HG03064 (cell line): ENCODE results near the gene EHD1.
"Not testable (repeated sequence)": the region's sequence is repeated elsewhere in the genome, so short reads cannot be mapped to it uniquely, and the experiment has no call there.

Experiments
- ATAC-seq: cut with Tn5 transposase; IDR thresholded peaks from one replicate; pipeline ENCODE4 v1.9.1; 2021; ENCODE audit warnings: low read depth; ENCODE audit not compliant: unreplicated experiment

The EHD1 gene

DNA sequence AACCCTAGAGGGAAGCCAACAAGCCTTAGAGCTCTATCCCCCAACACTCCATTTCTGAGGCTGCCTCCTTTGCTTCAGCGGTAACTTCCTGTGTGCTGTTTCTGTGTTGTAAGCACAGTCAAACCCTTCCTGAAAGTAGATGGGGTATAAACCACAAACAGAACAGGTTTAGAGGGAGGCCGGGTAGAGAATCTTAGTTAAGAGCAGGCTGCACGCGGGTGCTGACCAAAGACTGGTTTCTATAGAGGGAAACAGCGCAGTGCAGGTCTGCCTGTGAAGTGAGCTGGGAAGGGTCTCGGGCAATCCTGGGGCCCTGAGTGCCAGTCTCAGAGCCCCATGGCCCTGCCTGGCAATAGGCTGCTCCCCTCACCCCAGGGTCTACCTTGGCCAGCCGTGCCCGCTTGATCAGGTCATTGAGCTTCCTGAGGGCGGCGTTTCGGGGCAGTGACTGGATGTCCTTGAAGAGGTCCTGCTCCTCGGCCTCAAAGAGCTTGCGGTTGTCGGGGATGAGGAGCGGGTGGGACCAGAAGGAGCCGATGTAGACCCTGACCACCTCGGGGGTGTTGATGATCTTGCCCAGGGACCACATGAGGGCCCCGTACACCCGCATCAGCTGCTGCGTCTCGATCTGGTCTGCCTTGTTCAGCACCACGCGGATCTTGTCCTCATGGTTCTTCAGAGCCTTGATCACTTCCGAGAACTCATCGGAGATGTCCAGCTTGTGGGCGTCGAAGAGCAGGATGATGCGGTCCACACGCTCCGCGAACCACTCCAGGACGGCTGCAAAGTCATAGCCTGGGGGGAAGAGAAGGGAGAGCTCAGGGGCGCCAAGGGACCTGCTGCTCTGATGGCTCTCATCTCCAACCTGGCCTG lies 18.6 kb downstream of the EHD1 start:
- peak; percentile 56 for ATAC-seq

DNA sequence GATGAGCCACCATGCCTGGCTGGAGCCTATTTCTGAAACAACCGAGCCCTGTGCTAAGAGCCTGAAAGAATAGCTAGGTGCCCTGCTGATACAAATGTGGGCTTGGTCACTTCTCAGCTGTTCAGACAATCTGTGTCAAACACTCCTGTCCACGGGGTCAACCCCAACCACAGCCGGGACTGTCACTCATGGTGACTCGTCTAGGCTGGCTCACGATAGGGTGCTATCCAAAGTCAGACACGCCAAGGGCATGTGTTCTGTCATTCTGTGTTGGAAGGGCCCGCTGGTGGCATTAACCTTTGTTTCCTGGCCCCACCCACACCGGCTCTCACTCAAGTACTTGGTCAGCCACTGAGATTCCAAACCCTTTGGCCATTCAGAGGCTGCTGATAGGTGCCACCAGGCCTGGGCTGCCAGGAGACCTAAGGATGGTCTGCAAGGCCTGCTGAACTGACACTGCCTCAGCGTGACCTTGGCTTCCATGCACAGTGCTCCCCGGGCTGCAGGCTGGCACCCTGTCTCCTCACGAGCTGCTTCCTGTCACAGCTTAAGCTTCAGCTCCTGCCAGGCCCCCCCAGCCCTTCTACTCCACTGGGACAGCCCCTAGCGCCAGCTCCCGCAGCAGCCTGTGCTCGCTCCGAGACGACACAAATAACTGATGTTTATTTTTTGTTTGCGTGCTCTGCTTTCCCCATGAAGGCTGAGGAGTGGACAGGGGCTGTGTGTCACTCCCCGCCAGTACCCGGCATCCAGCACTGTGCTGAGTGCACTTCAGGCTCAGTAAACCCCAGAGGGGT lies 19.8 kb downstream of the EHD1 start:
- no peak for ATAC-seq

DNA sequence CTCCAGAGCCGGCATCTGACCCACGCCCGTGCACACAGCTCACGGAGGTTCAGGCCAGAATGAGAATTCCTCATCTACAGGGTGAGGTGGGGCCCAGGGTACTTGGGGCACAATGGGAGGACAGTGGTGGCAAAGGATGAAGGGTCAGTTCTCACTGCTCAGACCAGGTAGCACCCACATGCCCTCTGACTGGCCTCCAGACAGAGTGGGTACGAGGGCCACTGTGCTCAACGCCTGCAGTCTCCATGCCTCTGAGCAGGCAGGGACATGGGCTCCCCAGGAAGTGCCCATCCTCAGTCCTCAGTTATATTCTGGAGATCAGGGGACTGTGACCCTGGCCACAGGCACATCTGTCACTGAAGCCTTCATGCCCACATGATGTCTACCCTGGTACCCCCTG lies 20.9 kb downstream of the EHD1 start:
- no peak for ATAC-seq

DNA sequence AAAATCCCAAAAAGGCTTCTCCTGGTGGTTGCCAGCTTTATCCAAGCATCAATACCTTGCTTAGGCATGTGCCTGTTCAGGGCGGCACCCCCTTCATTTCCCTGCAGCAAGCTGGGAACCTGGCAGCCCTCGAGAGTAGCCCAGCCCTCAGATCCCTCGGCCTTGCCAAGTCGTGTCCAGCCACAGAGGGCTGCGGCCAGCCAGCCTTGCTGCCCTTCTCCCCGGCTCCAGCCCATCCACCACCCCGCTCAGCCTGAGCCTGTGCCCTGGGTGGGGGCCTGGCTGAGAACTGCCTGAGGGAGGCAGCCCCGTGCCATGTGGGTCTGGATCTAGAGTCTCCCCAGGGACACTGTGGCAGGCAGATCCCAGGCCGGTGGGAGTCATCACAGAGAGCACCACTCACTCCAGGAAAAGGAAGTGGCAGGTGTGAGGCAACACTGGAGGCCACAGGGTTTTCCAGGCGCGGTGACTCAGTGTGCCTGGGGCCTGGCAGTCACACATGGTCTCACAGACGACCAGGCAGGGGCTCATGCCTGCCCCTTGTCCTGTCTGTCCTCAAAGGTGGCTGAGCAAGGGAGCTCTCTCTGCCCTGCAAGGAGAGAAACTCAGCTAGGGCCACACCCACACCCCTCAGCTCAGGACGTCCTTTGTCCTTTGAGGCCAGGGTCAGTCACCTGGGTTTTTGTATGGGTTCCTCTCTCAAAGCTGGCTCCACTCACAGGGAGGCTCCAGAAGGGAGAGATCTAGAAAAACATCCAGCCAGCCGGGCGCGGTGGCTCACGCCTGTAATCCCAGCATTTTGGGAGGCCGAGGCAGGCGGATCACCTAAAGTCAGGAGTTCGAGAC lies 21.8 kb downstream of the EHD1 start:
- no peak for ATAC-seq

- ATAC-seq, result no peak
Measured at GRCh38 chr11:64855596-64856304, 22.7 kb downstream of the EHD1 start.

- no peak for ATAC-seq
Measured at GRCh38 chr11:64854534-64855502, 23.6 kb downstream of the EHD1 start.

GRCh38 chr11:64854157-64854533 lies 24.3 kb downstream of the EHD1 start:
- no peak for ATAC-seq

GRCh38 chr11:64853709-64854108 lies 24.7 kb downstream of the EHD1 start:
- no peak for ATAC-seq

DNA sequence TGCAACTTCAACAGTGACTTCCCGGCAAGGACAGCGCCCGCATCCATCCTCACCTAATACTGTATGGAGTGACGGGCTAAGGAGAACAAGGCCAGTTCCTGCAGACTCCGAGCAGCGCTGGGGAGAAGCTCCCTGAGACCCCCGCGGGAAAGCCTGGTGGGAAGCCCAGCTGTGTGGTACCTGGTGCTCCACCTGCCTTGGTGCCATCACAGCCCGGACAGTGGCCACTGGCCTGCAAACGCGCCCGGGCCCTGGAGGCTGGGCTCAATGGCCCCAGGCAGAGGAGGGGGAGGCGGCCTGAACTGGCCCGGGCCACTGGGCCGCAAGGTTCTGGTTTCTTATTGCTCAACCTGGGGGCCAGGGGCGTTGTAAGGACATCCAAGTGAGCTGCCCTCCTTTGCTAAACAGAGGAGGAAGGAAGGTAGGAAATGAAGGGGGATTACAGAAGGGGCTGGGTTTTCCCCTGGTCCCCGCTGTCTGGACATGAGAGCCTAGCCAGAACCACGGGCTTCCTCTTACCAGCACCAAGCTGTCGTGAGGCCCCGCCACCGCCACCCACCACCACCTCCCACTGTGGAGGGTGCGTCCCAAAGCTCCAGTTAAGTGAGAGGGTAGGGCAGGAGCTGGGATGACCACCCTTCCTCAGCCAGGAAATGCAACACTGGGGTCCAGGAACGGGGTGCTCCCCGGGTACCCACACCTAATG lies 25.5 kb downstream of the EHD1 start:
- ATAC-seq, result no peak

DNA sequence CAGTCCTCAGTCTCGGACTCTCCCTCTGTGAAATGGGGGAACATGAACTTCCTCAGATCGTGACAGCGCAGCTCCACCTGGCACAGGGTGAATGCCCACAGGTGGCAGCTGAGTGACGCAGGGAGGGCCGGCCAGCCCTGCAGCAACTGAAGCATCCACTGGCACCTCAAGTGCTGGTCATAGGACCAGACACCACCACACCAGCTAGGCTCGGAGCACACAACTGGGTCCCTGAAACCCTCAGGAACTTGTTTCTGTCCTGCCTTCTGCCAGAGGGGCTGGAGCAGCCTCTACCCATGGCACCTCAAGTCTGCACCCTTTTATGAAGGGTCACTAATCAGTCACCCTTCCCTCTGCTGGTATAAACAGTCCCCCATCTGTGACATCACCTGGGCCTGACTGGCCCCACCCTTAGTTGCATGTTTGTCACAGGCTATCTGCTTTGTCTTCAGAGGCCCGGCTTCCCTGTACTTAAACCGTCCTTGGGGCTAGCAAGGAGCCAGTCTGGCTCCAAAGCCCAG lies 26.5 kb downstream of the EHD1 start:
- ATAC-seq, result peak; percentile 5

DNA sequence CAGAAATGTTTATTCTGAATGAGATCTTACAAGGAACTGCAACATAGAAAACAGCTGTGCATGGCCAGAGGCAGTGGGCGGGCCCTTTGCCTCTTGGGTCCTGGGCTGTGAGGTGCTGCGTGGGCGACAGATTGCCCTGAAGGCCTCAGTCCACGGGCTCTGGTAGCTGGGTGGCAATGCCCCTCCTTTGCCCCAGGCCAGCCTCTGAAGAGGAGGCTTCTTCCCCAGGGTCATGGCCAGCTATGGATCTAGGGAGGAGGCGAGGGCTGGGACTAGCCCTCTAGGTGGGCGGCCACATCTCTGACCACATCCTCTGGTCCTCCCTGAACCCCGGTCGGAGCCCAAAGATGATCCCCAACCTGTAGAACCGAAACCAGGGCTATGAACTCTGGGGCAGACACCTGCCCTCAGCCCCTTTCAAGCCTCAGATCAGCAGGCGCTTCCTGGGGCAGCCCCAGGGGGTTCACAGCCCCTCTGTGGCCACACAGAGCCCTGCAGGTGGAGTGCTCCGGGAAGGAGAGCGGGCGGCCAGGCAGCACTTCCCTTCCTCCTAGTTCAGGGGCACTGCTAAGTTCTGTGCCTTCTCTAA lies 27.3 kb downstream of the EHD1 start:
- ATAC-seq, result peak; percentile 40

DNA sequence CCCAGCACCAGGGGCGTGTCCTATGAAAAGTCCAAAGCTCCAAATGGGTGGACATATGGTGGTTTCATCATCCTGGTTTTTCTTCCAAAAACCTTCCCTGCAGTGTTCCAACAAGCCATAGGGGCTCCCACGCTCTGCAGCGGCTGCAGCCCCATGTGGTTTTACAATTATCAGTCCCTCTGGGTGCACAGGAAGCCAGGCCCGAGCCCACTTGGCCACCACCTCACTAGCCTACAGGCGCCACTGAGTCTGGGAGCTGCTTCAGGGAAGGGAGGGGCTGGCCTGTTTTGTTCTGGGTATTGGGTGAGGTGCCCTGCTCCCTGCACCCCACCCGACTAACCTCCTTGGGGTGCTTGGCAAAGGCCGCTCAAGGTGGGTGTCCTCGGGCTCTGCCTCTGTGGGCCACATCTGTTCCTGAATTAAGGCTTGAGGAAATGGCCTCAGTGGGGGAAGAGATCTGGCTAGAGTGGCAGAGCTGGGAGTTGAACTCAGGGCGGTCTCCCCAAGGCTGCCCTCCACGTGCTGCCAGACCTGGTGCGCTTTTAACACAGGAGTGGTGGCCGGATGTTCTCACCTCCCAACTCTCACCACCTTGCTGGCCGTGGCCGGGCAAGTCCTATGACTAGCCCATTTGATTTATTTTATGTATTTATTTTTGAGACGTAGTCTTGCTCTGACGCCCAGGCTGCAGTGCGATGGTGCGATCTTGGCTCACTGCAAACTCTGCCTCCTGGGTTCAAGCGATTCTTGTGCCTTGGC lies 28.6 kb downstream of the EHD1 start:
- ATAC-seq, result no peak

DNA sequence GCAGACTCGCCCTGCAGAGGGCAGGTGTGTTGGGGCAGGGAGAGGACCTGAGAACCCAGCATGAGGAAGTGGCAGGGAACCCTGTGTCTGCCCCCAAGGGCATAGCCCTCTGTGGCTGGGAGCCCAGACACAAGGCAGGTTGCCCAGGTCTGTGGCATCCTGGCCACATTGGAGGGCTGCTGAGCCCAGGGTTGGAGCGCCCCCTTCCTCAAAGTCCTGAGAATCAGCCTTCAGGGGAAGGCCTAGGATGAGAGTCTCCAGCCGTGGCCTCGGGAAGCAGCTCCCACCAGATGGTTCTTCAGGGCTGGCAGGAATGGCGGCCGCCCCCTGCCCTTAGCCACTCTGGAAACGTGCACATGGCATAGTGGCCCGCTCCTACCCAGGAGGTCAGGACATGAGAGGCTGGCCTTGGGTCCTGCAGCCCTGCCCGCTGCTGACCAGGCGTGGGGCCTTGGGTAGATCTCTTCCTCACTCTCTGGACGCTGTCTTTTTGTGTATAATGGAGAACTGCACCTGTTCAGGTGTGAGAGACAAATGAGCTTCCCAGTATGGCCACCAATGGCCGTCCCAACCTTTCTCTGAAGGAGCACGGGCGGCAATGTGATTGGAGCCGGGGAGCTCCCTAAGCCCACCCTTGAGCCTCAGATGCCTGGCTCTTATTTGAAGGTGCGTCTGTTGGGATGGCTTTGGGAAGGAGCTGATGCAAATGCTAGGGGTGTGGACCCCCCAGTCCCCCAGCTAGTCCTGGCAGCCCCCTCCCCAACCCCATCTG lies 29.4 kb downstream of the EHD1 start:
- ATAC-seq, result no peak

DNA sequence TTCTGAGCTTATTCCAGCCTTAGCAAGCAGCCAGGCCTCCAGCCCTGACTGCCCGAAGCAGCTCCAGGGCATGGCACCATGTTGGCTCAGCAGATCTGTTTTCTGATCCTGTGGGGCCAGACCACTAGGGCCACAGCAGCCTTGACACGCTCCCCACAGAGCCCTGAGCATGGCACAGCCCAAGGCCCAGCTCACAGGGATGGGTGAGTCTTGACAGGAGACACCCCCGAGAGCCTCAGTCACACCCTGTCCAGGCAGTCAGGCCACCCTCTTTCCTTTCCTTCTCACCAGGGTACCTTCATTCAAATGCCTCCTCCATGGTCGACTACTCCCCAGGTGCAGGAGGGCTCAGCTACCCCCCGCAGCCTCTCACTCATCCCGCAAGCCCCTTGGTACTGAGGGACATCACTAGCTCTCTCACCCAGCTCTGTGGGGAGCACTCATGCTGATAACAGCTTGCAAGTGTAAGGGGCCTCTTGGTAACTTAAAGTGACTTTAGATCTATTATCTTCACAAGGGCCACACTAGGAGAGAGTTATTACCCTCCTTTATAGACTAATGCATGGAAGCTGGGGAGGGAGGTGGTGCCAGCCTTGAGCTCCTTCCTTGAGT lies 30.1 kb downstream of the EHD1 start:
- no peak for ATAC-seq

GRCh38 chr11:64846998-64847666 lies 31.3 kb downstream of the EHD1 start:
- no peak for ATAC-seq

DNA sequence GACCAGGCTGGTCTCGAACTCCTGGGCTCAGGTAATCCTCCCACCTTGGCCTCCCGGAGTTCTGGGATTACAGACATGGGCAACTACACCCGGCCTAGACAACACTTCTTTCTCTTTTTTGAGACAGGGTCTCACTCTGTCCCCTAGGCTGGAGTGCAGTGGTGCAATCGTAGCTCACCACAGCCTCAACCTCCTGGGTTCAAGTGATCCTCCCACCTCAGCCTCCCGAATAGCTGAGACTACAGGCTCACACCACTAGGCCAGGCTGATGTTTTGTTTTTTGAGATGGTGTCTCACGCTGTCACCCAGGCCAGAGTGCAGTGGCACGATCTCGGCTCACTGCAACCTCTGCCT lies 32.7 kb downstream of the EHD1 start:
- not testable (repeated sequence) for ATAC-seq
